Neural cell (in vitro differentiated cells): ENCODE results near the gene FSCN2. TPM values are rescaled to one million over a fixed set of nuclear protein-coding genes. Genes with fewer than 3 reads are reported as not detected.

Experiments used
- H2AFZ ChIP-seq: fragments of 200-600, 300-800 bp; sonication (generic), shearing (Covaris generic); 2 replicates; pipeline ENCODE4 v1.6.0; 2014; ENCODE audit warnings: low read depth, mild to moderate bottlenecking, antibody characterized with exemption, low read length, moderate library complexity
- H3F3A ChIP-seq: fragments of 200-600 bp; shearing (Covaris generic); 2 replicates; pipeline ENCODE4 v1.6.1; 2016; ENCODE audit warnings: mild to moderate bottlenecking, moderate library complexity, mixed read lengths, antibody characterized with exemption, low read length; ENCODE audit not compliant: insufficient read depth, poor library complexity, severe bottlenecking
- H3K27ac ChIP-seq: fragments of 200-600, 300-800 bp; sonication (generic), shearing (Covaris generic); 2 replicates; pipeline ENCODE4 v1.5.1; 2014; ENCODE audit warnings: mild to moderate bottlenecking, low read length, moderate library complexity
- H3K27me3 ChIP-seq: fragments of 300-800, 200-600 bp; sonication (generic), shearing (Covaris generic); 2 replicates; pipeline ENCODE4 v1.6.0; 2014; ENCODE audit warnings: mild to moderate bottlenecking, low read depth, low read length, moderate library complexity; ENCODE audit not compliant: insufficient read depth
- H3K36me3 ChIP-seq: fragments of 300-800, 200-600 bp; sonication (generic), shearing (Covaris generic); 2 replicates; pipeline ENCODE4 v1.5.1; 2014; ENCODE audit warnings: mild to moderate bottlenecking, antibody characterized with exemption, low read length, moderate library complexity; ENCODE audit not compliant: insufficient read depth
- H3K4me2 ChIP-seq: fragments of 300-800, 200-600 bp; sonication (generic), shearing (Covaris generic); 2 replicates; pipeline ENCODE4 v1.6.0; 2014; ENCODE audit warnings: mild to moderate bottlenecking, low read length
- H3K4me3 ChIP-seq: fragments of 300-800, 200-600 bp; sonication (generic), shearing (Covaris generic); 2 replicates; pipeline ENCODE4 v1.5.1; 2014; ENCODE audit warnings: mild to moderate bottlenecking, low read length, moderate library complexity
- H3K79me2 ChIP-seq: fragments of 200-600 bp; shearing (Covaris generic); replicated peaks from 2 replicates; pipeline ENCODE4 v1.6.0; 2014; ENCODE audit warnings: mild to moderate bottlenecking, low read length, moderate library complexity; ENCODE audit not compliant: insufficient read depth
- H3K9ac ChIP-seq: fragments of 300-800, 200-600 bp; sonication (generic), shearing (Covaris generic); 2 replicates; pipeline ENCODE4 v1.6.1; 2016; ENCODE audit warnings: mild to moderate bottlenecking, low read length, mixed read lengths
- H3K9me2 ChIP-seq: fragments of 200-600 bp; shearing (Covaris generic); 2 replicates; pipeline ENCODE4 v1.6.1; 2016; ENCODE audit warnings: mild to moderate bottlenecking, low read length, mixed read lengths; ENCODE audit not compliant: insufficient read depth
- H3K9me3 ChIP-seq: fragments of 200-600, 300-800 bp; sonication (generic), shearing (Covaris generic); 2 replicates; pipeline ENCODE4 v1.6.1; 2016; ENCODE audit warnings: mild to moderate bottlenecking, mixed run types, low read length, moderate library complexity, mixed read lengths
- H4K20me1 ChIP-seq: fragments of 200-600 bp; shearing (Covaris generic); 2 replicates; pipeline ENCODE4 v1.6.1; 2016; ENCODE audit warnings: mild to moderate bottlenecking, mixed run types; ENCODE audit not compliant: insufficient read depth
- CTCF ChIP-seq: fragments of 450-650 bp; IDR thresholded peaks from 2 replicates; pipeline ENCODE4 v1.5.1; 2014; ENCODE audit warnings: antibody characterized with exemption, mild to moderate bottlenecking, moderate library complexity; ENCODE audit not compliant: poor library complexity, severe bottlenecking
- EP300 ChIP-seq: fragments of 450-650 bp; conservative IDR thresholded peaks from 2 replicates; pipeline ENCODE4 v1.6.1; 2014; ENCODE audit warnings: antibody characterized with exemption, mild to moderate bottlenecking, moderate library complexity; ENCODE audit not compliant: poor library complexity, severe bottlenecking
- EZH2 ChIP-seq: fragments of 200-600, 300-800 bp; shearing (Covaris generic), sonication (generic); IDR thresholded peaks from 2 replicates; pipeline ENCODE4 v1.6.1; 2014; ENCODE audit warnings: antibody characterized with exemption, low read length, borderline replicate concordance, mild to moderate bottlenecking; ENCODE audit not compliant: insufficient read depth, poor library complexity, severe bottlenecking
- MXI1 ChIP-seq: fragments of 450-650 bp; conservative IDR thresholded peaks from 2 replicates; pipeline ENCODE4 v1.6.1; 2014; ENCODE audit warnings: antibody characterized with exemption, mild to moderate bottlenecking; ENCODE audit not compliant: poor library complexity, severe bottlenecking
- POLR2AphosphoS5 ChIP-seq: IDR thresholded peaks from 2 replicates; pipeline ENCODE4 v1.6.1; 2012
- RAD21 ChIP-seq: fragments of 450-650 bp; conservative IDR thresholded peaks from 2 replicates; pipeline ENCODE4 v1.6.1; 2014; ENCODE audit warnings: antibody characterized with exemption, mild to moderate bottlenecking, moderate library complexity
- REST ChIP-seq: IDR thresholded peaks from 2 replicates; pipeline ENCODE4 v1.6.1; 2012; ENCODE audit warnings: borderline replicate concordance
- SMC3 ChIP-seq: fragments of 450-650 bp; conservative IDR thresholded peaks from 2 replicates; pipeline ENCODE4 v1.6.1; 2014; ENCODE audit warnings: antibody characterized with exemption, mild to moderate bottlenecking, moderate library complexity; ENCODE audit not compliant: poor library complexity
- TAF1 ChIP-seq: IDR thresholded peaks from 2 replicates; pipeline ENCODE4 v1.6.1; 2012; ENCODE audit warnings: low read depth
- polyA plus RNA-seq: library from polyadenylated mRNA; depleted of rRNA; stranded (reverse); fragments of >200 nt; gene quantifications from 2 replicates; pipeline ENCODE4 v1.2.3, GENCODE V29; 2014

Gene FSCN2
- polyA plus RNA-seq, 1 donor from 2014 or later: 4.8 TPM

- no peak for TF ChIP-seq REST
- no peak for TF ChIP-seq SMC3
- TF ChIP-seq POLR2AphosphoS5: no peak
- TF ChIP-seq EP300: no peak
- no peak for TF ChIP-seq TAF1
- no peaks in the 10 kb centered on the region for H3K9me2 ChIP-seq
- no peak overlapping the region for H3K27ac ChIP-seq
- H3K4me3 ChIP-seq: no peak overlapping the region
- no peaks in the 10 kb centered on the region for H3F3A ChIP-seq
- H3K79me2 ChIP-seq: peaks cover 7% of the 10 kb centered on the region
- no peaks in the 10 kb centered on the region for H3K36me3 ChIP-seq
- H2AFZ ChIP-seq: no peak overlapping the region
- H3K4me2 ChIP-seq: no peak overlapping the region
- H3K9me3 ChIP-seq: no peaks in the 10 kb centered on the region
- H3K9ac ChIP-seq: no peak overlapping the region
- H3K27me3 ChIP-seq: peaks cover 12% of the 10 kb centered on the region
- H4K20me1 ChIP-seq: no peaks in the 10 kb centered on the region
Measured at GRCh38 chr17:81524865-81525159, 3.4 kb upstream of the FSCN2 start.

GRCh38 chr17:81526662-81527571 lies 1.3 kb upstream of the FSCN2 start:
- no peaks in the 10 kb centered on the region for H3K9me2 ChIP-seq
- no peak overlapping the region for H3K4me3 ChIP-seq
- H3K9ac ChIP-seq: no peak overlapping the region
- no peak overlapping the region for H2AFZ ChIP-seq
- H3K79me2 ChIP-seq: no peaks in the 10 kb centered on the region
- no peaks in the 10 kb centered on the region for H3F3A ChIP-seq
- no peaks in the 10 kb centered on the region for H3K27me3 ChIP-seq
- H3K36me3 ChIP-seq: no peaks in the 10 kb centered on the region
- no peak for TF ChIP-seq CTCF
- TF ChIP-seq SMC3: no peak
- TF ChIP-seq EZH2: no peak
- no peak for TF ChIP-seq REST
- no peak for TF ChIP-seq MXI1
- no peak for TF ChIP-seq EP300
- no peak for TF ChIP-seq TAF1
- TF ChIP-seq POLR2AphosphoS5: no peak
- no peak for TF ChIP-seq RAD21
- no peaks in the 10 kb centered on the region for H3K9me3 ChIP-seq
- H3K4me2 ChIP-seq: no peak overlapping the region
- H4K20me1 ChIP-seq: no peaks in the 10 kb centered on the region
- no peak overlapping the region for H3K27ac ChIP-seq
